HAP-1 (cell line): Measurements from ENCODE around the gene PHOSPHO1.
A peak's percentile ranks its signal among the peaks of the same experiment; 100 is the strongest.
"Not testable (repeated sequence)": the region's sequence is repeated elsewhere in the genome, so short reads cannot be mapped to it uniquely, and the experiment has no call there.

ENCODE experiments used
- DNase-seq, 2 experiments: peaks; one replicate each; pipeline ENCODE4 v3.0.0-alpha.2; 2016 to 2020; ENCODE audit warnings: low spot score in 2 of 2
- H3K27me3 ChIP-seq: fragments of 250-450 bp; sonication (Bioruptor Pico); 2 replicates; pipeline ENCODE4 v1.5.1; 2020; ENCODE audit warnings: low read depth, mild to moderate bottlenecking, moderate library complexity
- H3K36me3 ChIP-seq: fragments of 250-450 bp; sonication (Bioruptor Pico); replicated peaks from 2 replicates; pipeline ENCODE4 v1.5.1; 2020; ENCODE audit warnings: mild to moderate bottlenecking
- H3K4me1 ChIP-seq: fragments of 250-450 bp; sonication (Bioruptor Pico); 2 replicates; pipeline ENCODE4 v1.5.1; 2020; ENCODE audit warnings: mild to moderate bottlenecking
- H3K4me3 ChIP-seq: fragments of 250-450 bp; sonication (Bioruptor Pico); 2 replicates; pipeline ENCODE4 v1.5.1; 2020; ENCODE audit warnings: mild to moderate bottlenecking, moderate library complexity
- H3K9me3 ChIP-seq: fragments of 250-450 bp; sonication (Bioruptor Pico); 2 replicates; pipeline ENCODE4 v1.5.1; 2020; ENCODE audit warnings: mild to moderate bottlenecking, moderate library complexity
- in situ Hi-C: fragments of 300-500 bp; cut with MboI; formaldehyde crosslinking; loops from 3 replicates; pipeline ENCODE4 v1.14.3; 2020; ENCODE audit warnings: low sequenced_read_pairs, inconsistent platforms, mixed read lengths

Gene PHOSPHO1

GRCh38 chr17:49230636-49231562 is at the start of gene PHOSPHO1:
Gene PHOSPHO1 (minus strand): TSS chr17:49230787. CDS start chr17:49226691, 4,096 bp downstream.
- Histone ChIP-seq H3K27me3 (no peaks in the 10 kb centered on the region), H3K36me3 (no peaks in the 10 kb centered on the region), H3K4me1 (no peaks in the 10 kb centered on the region), H3K9me3 (no peaks in the 10 kb centered on the region), H3K4me3 (peak within 1 kb of the TSS; percentile 59)
- DNase-seq = peak; percentile 83 to 93
- in situ Hi-C loops = no loop called here

GRCh38 chr17:49280061-49280460 is 49.5 kb upstream of the PHOSPHO1 start:
- Histone ChIP-seq H3K4me3 (no peak overlapping the region), H3K9me3 (no peaks in the 10 kb centered on the region), H3K36me3 (no peaks in the 10 kb centered on the region), H3K4me1 (no peaks in the 10 kb centered on the region), H3K27me3 (no peaks in the 10 kb centered on the region)
- DNase-seq = no peak
- in situ Hi-C loops = no loop called here

GRCh38 chr17:49279263-49280015 is 48.9 kb upstream of the PHOSPHO1 start:
- H3K4me3 ChIP-seq, H3K27me3 ChIP-seq, H3K36me3 ChIP-seq, H3K9me3 ChIP-seq, in situ Hi-C loops, DNase-seq, H3K4me1 ChIP-seq: not testable (repeated sequence)

- Histone ChIP-seq H3K36me3 (no peaks in the 10 kb centered on the region), H3K4me1 (no peaks in the 10 kb centered on the region), H3K4me3 (no peak overlapping the region), H3K9me3 (no peaks in the 10 kb centered on the region), H3K27me3 (no peaks in the 10 kb centered on the region)
- in situ Hi-C loops = no loop called here
- DNase-seq = no peak
Observed at GRCh38 chr17:49278076-49278475, 47.5 kb upstream of the PHOSPHO1 start.

GRCh38 chr17:49277638-49278037 is 47.1 kb upstream of the PHOSPHO1 start:
- Histone ChIP-seq H3K4me3 (no peak overlapping the region), H3K36me3 (no peaks in the 10 kb centered on the region), H3K4me1 (no peaks in the 10 kb centered on the region), H3K27me3 (no peaks in the 10 kb centered on the region), H3K9me3 (no peaks in the 10 kb centered on the region)
- no peak for DNase-seq
- in situ Hi-C loops = no loop called here

- in situ Hi-C loops, DNase-seq, H3K27me3 ChIP-seq: not testable (repeated sequence)
Observed at GRCh38 chr17:49275981-49276380, 45.4 kb upstream of the PHOSPHO1 start.

GRCh38 chr17:49269356-49269755 is 38.8 kb upstream of the PHOSPHO1 start:
- H3K36me3 ChIP-seq = no peaks in the 10 kb centered on the region
- in situ Hi-C loops = no loop called here
- H3K9me3 ChIP-seq = no peaks in the 10 kb centered on the region
- DNase-seq = no peak
- no peak overlapping the region for H3K4me3 ChIP-seq
- H3K4me1 ChIP-seq = no peaks in the 10 kb centered on the region
- H3K27me3 ChIP-seq = no peaks in the 10 kb centered on the region

More at GRCh38 chr17:49275981-49276380, 45.4 kb upstream of the PHOSPHO1 start:
- not testable (repeated sequence) for H3K4me1 ChIP-seq, H3K4me3 ChIP-seq, H3K9me3 ChIP-seq, H3K36me3 ChIP-seq

- H3K4me1 ChIP-seq = no peaks in the 10 kb centered on the region
- H3K4me3 ChIP-seq = no peak overlapping the region
- H3K36me3 ChIP-seq = no peaks in the 10 kb centered on the region
- in situ Hi-C loops = no loop called here
- H3K9me3 ChIP-seq = no peaks in the 10 kb centered on the region
- H3K27me3 ChIP-seq = no peaks in the 10 kb centered on the region
- no peak for DNase-seq
Observed at GRCh38 chr17:49267912-49268311, 37.3 kb upstream of the PHOSPHO1 start.

- no peaks in the 10 kb centered on the region for H3K27me3 ChIP-seq
- H3K9me3 ChIP-seq = no peaks in the 10 kb centered on the region
- DNase-seq = no peak
- in situ Hi-C loops = no loop called here
- no peak overlapping the region for H3K4me3 ChIP-seq
- H3K4me1 ChIP-seq = no peaks in the 10 kb centered on the region
- H3K36me3 ChIP-seq = no peaks in the 10 kb centered on the region
Observed at GRCh38 chr17:49266233-49266632, 35.6 kb upstream of the PHOSPHO1 start.

GRCh38 chr17:49261540-49261939 is 31.0 kb upstream of the PHOSPHO1 start:
- H3K4me1 ChIP-seq, DNase-seq, H3K36me3 ChIP-seq, in situ Hi-C loops, H3K27me3 ChIP-seq, H3K9me3 ChIP-seq, H3K4me3 ChIP-seq: not testable (repeated sequence)

GRCh38 chr17:49260817-49261291 is 30.3 kb upstream of the PHOSPHO1 start:
- DNase-seq = peak in 1 of 2 experiments; percentile 25
- no peaks in the 10 kb centered on the region for H3K36me3 ChIP-seq
- in situ Hi-C loops = no loop called here
- H3K4me3 ChIP-seq = peak overlapping the region; percentile 26
- no peaks in the 10 kb centered on the region for H3K9me3 ChIP-seq
- peaks cover 8% of the 10 kb centered on the region; the same call in 1 of the 2 replicates for H3K4me1 ChIP-seq
- H3K27me3 ChIP-seq = no peaks in the 10 kb centered on the region

- Histone ChIP-seq H3K9me3 (no peaks in the 10 kb centered on the region), H3K4me3 (peak overlapping the region; percentile 26), H3K4me1 (peaks cover 8% of the 10 kb centered on the region; the same call in 1 of the 2 replicates), H3K27me3 (no peaks in the 10 kb centered on the region), H3K36me3 (no peaks in the 10 kb centered on the region)
- in situ Hi-C loops = no loop called here
- DNase-seq = peak; percentile 28 to 79
Observed at GRCh38 chr17:49260011-49260816, 29.6 kb upstream of the PHOSPHO1 start.

- no peaks in the 10 kb centered on the region for H3K9me3 ChIP-seq
- DNase-seq = no peak
- no peaks in the 10 kb centered on the region for H3K36me3 ChIP-seq
- H3K27me3 ChIP-seq = no peaks in the 10 kb centered on the region
- peak overlapping the region; percentile 26 for H3K4me3 ChIP-seq
- H3K4me1 ChIP-seq = peaks cover 8% of the 10 kb centered on the region; the same call in 1 of the 2 replicates
- in situ Hi-C loops = no loop called here
Observed at GRCh38 chr17:49259663-49260010, 29.1 kb upstream of the PHOSPHO1 start.
